GM18519 (cell line): ENCODE results near the gene SPDYE17.
"Not testable (repeated sequence)": the region's sequence is repeated elsewhere in the genome, so short reads cannot be mapped to it uniquely, and the experiment has no call there.

ENCODE experiments used
- ATAC-seq: cut with Tn5 transposase; IDR thresholded peaks from one replicate; pipeline ENCODE4 v1.9.1; 2021; ENCODE audit warnings: mild to moderate bottlenecking, moderate library complexity; ENCODE audit not compliant: unreplicated experiment, low FRiP score

SPDYE17 gene, protein sequence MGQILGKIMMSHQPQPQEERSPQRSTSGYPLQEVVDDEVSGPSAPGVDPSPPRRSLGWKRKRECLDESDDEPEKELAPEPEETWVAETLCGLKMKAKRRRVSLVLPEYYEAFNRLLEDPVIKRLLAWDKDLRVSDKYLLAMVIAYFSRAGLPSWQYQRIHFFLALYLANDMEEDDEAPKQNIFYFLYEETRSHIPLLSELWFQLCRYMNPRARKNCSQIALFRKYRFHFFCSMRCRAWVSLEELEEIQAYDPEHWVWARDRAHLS

DNA sequence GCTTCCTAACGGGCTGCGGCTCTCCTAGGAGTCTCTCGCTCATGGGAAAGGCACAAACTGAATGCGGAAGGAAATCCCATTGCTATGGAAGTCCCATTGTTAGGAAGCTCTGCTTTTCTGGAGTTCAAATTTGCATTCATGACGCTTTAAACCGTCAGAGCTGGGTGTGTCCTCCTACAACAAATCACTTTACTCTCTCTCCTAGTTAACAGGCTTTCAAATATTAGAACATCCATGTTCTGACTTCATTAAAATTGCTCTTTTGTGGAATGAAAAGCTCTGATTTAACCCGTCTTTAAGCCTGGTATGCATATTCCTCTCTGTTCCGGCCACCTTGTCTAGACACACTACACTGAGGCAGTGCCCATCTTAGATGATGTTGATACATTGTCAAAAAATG, at the start of gene SPDYE17:
SPDYE17 (minus strand) TSS at position 101 of the 400 bp plus-strand sequence. CDS start 1,791 bp downstream, outside the sequence.
- not testable (repeated sequence) for ATAC-seq

DNA sequence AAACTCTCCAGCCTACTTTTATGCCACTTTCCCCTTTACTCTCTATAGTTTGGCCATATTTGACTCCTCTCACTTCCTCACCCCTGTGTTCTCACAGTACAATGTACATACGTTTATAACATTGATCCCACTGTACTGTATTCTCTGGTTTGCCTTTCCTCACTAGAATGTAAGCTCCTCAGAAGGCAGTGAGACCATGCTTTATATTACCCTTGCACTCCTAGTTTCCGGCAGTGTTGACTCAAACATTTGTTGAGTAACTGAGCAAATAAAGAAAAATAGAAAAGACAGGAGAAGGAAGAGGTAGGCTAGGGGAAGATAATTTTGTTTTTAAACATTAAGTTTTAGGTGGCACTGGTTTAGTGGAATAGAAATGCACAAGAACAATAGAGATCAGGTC, 48.1 kb upstream of the SPDYE17 start:
- ATAC-seq = not testable (repeated sequence)

DNA sequence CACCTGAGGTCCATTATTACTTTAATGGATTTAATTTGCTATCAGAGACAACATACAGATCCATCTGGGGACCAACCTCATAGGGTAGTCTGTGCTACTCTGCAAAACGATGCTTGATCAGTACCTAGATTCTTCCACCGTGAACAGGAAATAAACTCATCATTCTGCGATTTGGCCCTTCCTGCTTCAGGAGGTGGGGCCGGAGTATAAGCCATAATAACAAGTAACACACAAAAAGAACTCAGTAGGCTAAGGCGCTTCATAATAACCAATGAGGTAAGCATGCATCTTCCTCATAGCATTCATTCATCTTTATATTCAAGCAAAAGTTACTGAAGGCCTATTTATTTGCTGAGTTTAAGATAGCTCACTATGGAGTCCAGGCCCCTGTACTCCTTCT, 47.5 kb upstream of the SPDYE17 start:
- ATAC-seq = not testable (repeated sequence)

DNA sequence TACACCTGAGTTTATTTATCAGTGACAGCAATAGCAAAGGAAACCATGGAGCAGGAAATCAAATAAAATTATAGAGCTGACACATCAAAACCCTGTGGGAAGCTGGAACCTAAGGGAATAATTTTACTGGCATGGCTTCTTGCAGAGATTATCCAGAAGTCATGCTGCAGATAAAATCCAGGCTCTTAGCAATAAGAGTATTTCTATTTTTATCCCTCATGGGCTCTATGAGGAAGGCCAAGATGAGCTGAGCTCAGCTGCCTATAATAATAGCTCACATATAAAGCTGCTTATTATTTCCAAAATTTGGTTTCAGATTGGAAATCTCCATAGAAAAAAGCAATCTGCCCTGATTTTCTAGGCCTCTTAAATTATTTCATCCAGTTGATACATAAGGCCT, 47.0 kb upstream of the SPDYE17 start:
- not testable (repeated sequence) for ATAC-seq

DNA sequence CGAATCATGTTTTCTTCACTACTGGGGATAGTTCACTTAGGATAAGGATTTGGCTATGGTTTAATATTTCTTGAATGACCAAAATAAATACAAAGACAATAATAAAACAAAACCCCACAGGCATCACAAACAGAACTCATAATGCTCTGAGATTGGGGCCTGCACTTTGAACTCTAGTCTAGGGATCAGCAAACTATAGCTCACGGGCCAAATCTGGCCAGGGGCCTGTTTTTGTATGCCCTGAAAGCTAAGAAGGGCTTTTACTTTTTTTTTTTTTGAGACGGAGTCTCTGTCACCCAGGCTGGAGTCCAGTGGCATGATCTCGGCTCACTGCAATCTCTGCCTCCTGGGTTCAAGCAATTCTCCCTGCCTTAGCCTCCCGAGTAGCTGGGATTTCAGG, 44.9 kb upstream of the SPDYE17 start:
- not testable (repeated sequence) for ATAC-seq

DNA sequence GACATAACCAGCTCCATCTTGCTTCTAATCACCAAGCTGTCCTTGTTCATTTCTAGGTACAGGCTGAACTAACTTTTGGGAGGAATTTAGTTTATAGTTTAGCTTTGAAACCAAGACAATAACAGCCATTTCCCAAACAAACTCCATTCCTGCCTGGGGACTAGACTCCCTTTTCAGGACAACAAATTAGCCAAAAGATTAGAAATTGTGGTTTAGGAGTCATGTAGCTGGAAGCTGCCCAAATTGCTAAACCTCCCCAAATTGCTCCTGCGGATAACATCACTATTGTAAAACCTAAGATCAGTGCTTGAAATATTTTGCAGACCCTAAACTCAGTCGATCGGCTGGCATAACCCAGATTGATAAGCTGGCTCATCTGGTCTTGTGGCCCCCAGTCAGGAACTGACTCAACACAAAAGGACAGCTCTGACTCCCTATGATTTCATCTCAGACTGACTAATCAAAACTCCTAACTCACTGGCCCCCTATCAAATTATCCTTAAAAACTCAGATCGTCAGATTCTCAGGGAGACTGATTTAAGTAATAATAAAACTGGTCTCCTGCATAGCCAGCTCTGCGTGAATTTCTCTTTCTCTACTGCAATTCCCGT, 42.7 kb upstream of the SPDYE17 start:
- not testable (repeated sequence) for ATAC-seq

DNA sequence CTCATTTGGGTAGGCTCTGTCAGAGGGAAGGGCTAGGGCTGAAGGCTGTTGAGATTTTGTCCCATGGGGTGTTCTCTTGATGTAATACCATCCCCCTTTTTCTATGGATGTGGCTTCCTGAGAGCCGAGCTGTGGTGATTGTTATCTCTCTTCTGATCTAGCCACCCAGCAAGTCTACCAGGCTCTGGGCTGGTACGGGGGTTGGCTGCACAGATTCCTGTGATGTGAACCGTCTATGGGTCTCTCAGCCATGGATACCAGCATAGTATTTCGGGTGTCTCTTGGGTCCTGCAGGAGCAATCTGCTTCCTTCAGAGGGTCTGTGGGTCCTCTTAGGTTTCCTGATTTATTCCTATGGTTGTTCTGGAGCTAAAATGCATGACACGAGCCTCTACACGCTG, 38.9 kb upstream of the SPDYE17 start:
- ATAC-seq = not testable (repeated sequence)

DNA sequence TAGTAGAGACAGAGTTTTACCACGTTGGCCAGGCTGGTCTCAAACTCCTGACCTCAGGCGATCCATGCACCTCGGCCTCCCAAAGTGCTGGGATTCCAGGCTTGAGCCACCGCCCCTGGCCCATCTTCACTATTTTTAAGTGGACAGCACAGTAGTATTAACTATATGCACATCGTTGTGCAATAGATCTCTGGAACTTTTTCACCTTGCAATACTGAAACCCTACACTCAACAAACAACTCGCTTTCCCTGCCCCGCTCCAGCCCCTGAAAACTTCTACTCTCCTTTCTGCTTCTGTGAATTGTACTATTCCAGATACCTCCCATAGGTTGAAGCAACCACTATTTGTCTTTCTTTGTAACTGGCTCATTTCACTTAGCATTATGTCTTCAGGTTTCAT, 33.7 kb upstream of the SPDYE17 start:
- not testable (repeated sequence) for ATAC-seq

DNA sequence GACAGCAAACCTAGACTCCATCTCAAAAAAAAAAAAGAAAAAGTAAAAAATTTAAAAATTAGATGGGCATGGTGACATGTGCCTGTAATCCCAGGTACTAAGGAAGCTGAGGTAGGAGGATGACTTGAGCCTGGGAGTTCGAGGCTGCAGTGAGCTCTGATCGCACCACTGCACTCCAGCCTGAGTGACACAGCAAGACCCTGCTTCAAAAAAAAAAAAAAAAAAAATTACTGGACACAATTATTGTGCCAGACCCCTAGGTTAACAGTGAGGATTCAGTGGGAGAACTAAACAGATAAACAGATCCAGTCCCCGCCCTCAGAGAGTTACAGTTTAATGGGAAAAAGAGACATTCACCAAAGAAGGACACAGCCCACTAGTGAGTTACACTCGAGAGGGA, 31.6 kb upstream of the SPDYE17 start:
- ATAC-seq = not testable (repeated sequence)

DNA sequence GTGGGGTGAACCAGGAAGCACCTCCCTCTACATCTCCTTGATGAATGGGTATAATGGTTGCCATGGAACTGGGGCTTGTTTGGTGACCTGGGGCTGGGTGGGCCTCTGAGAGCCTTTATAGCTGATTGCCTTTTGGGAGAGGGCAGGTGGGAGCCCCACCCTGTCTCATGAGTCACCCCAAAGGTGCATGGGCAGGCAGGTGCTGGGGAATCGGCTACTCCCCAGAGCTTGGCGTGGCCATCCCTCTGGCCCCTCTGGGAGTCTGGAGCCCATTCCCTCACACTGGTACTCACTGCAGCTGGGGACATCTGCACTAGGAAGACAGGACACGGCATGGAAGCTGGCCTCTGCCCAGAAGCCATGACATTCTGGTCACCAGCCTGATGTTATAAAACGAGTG, 30.4 kb upstream of the SPDYE17 start, which contains the start of gene SPDYE18:
SPDYE18 (minus strand) TSS at position 2 of the 400 bp plus-strand sequence. CDS start 2,046 bp downstream, outside the sequence.
- not testable (repeated sequence) for ATAC-seq

DNA sequence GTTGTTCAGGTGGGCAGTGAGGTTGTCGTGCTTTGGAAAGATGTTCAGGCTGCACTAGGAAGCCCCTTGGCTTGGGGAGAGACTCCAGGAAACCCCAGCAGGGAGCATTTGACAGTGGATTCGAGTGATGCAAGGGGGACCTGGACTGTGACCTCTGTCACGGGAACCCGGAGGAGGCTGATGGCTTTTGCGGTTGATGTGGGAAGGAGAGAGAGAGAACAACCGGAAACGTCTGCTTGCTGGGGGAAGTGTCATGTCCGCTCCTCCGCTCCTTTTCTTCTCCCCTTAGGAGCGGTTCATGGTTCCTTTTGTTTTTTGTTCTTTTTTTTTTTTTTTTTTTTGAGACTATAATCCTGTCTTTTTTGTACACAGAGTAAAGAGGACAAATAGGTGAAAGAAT, 5.8 kb downstream of the SPDYE17 start:
- ATAC-seq = not testable (repeated sequence)

DNA sequence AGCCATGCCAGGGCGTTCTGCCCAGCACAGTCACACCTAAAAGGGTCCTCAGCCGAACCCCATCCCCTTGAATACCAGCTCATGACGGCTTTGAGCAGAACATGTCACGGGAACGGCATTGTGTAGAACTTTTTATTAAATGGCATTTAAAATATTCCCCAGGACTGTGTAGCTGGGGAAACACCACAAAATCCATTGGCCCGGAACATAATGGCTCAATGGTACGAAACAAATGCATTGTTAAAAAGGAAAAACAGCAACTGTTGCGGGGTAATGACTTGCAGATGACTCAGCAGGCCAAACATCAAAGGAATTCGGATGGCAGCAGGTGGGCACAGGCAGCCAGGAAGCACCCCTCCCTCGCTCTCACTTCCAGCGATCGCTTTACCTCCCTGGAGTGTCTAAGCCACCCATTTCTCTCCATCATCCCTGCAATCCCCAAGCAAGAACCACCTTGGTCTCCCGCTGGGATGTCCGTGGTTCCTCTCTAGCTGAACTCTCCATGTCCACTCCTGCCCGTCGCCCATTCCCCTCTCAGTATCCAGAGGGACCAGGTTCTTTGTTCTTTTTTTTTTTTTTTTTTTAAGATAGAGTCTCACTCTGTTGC, 22.0 kb downstream of the SPDYE17 start:
- ATAC-seq = not testable (repeated sequence)

DNA sequence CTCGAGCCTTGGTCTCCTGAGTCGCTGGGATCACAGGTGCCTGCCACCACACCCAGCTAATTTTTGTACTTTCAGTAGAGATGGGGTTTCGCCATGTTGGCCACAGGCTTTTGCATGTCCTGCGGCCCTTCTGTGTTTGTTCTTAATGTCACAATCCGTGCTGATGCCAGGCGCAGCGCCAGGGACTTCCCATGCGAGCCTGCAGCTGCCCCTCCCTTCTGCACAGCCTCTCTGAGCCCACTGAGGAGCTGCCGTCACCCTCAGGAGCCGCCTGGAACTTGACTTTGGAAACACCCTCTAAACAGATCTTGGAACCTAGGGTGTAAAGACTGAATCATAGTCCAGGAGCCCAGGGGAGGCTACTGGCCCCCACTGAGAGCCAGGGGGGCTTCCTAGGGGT, 24.2 kb downstream of the SPDYE17 start:
- ATAC-seq = not testable (repeated sequence)

DNA sequence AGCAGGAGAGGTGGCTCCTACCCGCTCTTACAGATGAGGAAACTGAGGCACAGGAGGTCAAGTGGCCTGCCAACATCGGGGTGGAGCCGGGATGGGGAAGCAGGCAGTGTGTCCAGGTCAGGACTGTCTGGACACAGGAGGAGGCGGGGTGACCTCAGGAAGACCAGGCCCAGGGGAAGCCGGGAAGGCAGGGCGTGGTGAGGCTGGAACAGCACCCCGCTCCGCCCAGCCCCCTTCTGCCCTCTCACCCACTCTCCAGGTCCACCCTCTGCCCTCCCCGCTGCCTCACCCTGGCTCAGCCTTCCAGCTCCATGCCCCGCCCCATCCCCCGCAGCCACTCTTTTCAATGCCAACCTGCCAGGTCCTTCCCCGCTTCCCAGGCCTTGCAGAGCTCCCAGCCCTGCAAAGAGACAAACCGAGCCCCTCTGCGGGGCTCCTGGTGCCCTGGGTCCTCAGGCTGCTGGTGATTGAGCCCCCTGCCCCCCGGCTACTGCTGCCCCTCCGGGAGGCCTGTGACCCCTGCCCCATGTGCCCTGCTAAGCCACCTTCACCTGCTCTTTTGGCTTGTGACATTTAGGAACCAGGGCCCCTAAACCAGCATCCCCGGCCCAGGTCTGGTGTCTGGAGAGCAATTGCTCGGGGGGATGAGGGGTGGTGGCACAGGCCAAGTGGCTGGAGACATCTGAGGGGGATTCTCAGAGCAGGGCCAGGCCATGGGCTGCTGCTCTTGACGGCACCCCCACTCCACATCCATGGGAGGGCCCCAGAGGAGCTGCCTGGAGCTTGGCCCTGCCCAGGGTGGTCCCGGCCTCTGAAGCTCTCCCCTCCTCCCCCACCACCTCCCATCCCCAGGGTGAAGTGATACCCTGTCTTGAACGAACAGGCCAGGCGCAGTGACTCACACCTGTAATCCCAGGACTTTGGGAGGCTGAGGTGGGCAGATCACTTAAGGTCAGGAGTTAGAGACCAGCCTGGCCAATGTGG, 25.7 kb downstream of the SPDYE17 start:
- not testable (repeated sequence) for ATAC-seq

DNA sequence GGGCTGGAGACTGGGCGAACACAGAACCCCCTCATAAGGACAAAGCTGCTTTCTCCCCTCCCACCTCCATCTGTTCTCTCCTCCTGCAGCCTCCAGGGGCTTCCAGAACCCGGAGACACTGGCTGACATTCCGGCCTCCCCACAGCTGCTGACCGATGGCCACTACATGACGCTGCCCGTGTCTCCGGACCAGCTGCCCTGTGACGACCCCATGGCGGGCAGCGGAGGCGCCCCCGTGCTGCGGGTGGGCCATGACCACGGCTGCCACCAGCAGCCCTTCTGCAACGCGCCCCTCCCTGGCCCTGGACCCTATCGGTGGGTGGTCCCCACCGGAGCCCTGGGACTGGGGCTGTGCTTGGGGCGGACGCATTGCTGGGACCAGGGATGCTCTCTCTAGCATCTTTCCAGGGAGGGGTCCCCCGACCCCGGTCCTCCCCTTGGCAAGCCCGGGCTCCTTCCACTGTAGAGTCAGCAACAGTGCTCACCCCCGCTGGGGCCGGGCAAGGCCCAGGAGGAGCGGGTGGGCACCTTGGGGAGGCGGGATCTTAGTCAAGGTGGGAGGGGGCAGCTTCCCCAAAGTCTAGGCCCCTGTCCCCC, 26.6 kb downstream of the SPDYE17 start:
- ATAC-seq = not testable (repeated sequence)

DNA sequence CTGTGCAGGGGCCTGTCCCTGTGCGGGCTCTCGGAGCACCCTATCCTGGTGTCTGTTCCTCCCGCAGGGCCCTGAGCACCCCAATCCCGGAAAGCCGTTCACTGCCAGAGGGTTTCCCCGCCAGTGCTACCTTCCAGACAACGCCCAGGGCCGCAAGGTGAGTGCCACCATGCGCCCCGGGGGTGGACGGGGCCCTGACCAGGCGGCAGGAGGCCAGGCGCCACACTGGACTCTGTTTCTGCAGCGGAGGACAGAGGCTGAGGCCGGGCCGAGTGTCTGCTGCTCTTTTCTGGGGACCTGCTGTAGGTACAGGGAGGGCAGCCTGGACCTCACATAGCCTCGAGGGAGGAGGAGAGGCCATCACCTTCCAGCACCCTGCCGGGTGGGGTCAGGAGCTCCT, 28.0 kb downstream of the SPDYE17 start:
- not testable (repeated sequence) for ATAC-seq

DNA sequence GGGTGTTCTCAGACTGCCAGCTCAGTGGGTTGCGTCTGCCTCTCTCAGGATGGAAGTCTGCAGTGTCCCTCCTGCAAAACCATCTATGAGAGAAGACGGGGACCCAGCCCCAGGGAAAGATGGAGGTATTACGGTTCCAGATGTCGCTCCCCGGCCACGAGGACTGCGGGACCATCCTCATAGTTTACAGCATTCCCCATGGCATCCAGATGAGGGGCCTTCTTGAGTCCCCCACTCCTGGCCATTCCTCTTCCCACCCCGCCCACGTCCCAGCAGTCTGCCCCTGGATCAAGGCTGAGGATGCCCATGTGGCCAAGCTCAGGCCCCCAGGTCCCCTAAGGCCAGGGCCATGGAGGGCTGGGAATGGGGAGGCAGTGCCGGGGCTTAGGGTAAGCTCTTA, 28.9 kb downstream of the SPDYE17 start:
- not testable (repeated sequence) for ATAC-seq

DNA sequence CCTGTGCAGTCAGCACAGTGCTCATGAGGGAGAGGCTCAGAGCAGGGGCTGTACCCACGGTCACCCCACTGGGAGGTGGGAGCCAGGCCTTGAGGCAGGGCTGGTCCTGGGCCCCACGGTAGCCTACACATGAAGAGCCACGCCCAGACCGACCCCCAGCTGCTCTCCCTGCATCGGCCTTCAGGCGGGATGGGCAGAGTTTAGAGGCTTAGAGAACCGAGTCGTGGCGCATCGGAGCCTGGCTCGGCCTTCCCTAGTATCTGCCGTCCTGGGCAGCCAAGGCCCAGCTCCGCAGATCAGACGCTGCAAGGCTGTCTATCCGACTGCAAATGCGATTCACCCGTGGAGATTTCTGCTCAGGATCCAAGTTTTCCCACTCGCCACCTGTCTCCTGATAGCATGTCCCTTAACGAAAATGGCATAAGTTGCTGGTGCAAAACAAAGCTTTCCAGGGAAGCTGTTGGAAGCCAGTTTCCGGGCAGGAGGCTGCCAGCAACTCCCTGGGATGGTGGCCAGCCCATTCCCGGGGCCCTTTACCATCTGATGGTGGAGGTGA, 29.4 kb downstream of the SPDYE17 start:
- not testable (repeated sequence) for ATAC-seq

DNA sequence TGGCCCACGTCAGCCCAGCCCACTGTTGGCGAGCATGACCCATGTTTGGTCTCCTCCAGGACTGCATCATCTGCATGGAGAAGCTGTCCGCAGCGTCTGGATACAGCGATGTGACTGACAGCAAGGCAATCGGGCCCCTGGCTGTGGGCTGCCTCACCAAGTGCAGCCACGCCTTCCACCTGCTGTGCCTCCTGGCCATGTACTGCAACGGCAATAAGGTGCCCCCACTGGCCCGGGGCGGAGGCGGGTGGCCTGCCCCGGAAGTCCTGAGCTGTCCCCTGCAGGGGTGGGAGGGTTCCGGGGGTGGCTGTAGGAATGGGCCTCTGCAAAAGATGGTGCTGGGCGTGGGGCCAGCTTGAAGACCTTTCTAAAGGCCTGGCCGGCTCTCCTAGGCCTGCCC, 30.1 kb downstream of the SPDYE17 start:
- not testable (repeated sequence) for ATAC-seq
